ENCODE measurements around the gene AMH.

Gene AMH

DNA sequence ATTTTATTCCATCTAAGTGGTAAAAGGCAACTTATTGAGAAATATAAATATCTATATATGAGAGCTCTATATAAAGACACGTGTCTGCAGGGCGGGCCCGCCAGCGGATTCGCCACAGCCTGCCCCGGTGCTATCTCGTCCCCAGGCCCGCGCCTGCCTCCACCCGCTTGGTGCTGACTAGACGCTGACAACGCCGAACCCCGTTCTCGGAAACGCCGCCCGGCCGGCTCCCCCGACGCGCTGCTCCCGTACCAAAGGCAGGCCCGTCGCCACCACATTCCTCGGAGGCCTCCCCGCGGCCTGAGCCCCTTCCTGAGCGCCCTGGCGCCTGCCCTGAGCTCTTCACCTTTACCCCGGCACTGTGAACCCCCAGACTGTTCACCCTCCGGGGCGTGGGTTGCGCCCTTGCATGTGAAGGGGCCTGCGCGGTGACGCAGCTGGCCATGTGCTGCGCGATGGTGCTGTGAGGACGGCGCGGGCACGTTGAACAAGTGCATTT lies 19.0 kb upstream of the AMH start:
- no peak for TF ChIP-seq EZH2phosphoT487 (IDR thresholded peaks at IDR 0.05; ENCODE audit: low read depth)
- TF ChIP-seq, protein P1, sequence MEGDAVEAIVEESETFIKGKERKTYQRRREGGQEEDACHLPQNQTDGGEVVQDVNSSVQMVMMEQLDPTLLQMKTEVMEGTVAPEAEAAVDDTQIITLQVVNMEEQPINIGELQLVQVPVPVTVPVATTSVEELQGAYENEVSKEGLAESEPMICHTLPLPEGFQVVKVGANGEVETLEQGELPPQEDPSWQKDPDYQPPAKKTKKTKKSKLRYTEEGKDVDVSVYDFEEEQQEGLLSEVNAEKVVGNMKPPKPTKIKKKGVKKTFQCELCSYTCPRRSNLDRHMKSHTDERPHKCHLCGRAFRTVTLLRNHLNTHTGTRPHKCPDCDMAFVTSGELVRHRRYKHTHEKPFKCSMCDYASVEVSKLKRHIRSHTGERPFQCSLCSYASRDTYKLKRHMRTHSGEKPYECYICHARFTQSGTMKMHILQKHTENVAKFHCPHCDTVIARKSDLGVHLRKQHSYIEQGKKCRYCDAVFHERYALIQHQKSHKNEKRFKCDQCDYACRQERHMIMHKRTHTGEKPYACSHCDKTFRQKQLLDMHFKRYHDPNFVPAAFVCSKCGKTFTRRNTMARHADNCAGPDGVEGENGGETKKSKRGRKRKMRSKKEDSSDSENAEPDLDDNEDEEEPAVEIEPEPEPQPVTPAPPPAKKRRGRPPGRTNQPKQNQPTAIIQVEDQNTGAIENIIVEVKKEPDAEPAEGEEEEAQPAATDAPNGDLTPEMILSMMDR (IDR thresholded peaks at IDR 0.05; ENCODE audit: low read depth, low read length) = no peak
- H4K20me1 ChIP-seq (ENCODE audit: insufficient read depth, low read length) = peaks cover 20% of the 10 kb centered on the region
- H3K9ac ChIP-seq (ENCODE audit: low read length) = no peak overlapping the region
- H3K36me3 ChIP-seq (replicated peaks; ENCODE audit: low read depth, low read length) = peaks cover 57% of the 10 kb centered on the region
- H3K79me2 ChIP-seq (ENCODE audit: low read length) = peaks cover 29% of the 10 kb centered on the region
- H3K4me3 ChIP-seq (ENCODE audit: low read length) = no peak overlapping the region
- no peak overlapping the region for H3K27ac ChIP-seq (ENCODE audit: low read length)
- H3K4me1 ChIP-seq (ENCODE audit: low read length) = peaks cover 18% of the 10 kb centered on the region
- H3K4me2 ChIP-seq (ENCODE audit: low read length) = no peak overlapping the region
- H3K27me3 ChIP-seq (ENCODE audit: low read depth, low read length) = no peaks in the 10 kb centered on the region
- no peak overlapping the region for H2AFZ ChIP-seq (ENCODE audit: low read depth, low read length)
- H3K9me3 ChIP-seq (ENCODE audit: insufficient read depth, low read length) = no peaks in the 10 kb centered on the region

GRCh38 chr19:2230807-2231533 lies 18.2 kb upstream of the AMH start:
- Histone ChIP-seq H3K4me2 (ENCODE audit: low read length) (no peak overlapping the region), H3K79me2 (ENCODE audit: low read length) (peaks cover 38% of the 10 kb centered on the region), H3K36me3 (replicated peaks; ENCODE audit: low read depth, low read length) (peaks cover 49% of the 10 kb centered on the region), H3K9ac (ENCODE audit: low read length) (no peak overlapping the region), H3K4me3 (ENCODE audit: low read length) (no peak overlapping the region), H3K4me1 (ENCODE audit: low read length) (peaks cover 20% of the 10 kb centered on the region), H4K20me1 (ENCODE audit: insufficient read depth, low read length) (peaks cover 20% of the 10 kb centered on the region), H3K27me3 (ENCODE audit: low read depth, low read length) (no peaks in the 10 kb centered on the region), H2AFZ (ENCODE audit: low read depth, low read length) (no peak overlapping the region), H3K9me3 (ENCODE audit: insufficient read depth, low read length) (no peaks in the 10 kb centered on the region), H3K27ac (ENCODE audit: low read length) (no peak overlapping the region)
- no peak for TF ChIP-seq EZH2phosphoT487 (IDR thresholded peaks at IDR 0.05; ENCODE audit: low read depth)
- TF ChIP-seq, protein P1 (IDR thresholded peaks at IDR 0.05; ENCODE audit: low read depth, low read length) = no peak

GRCh38 chr19:2231621-2232221 lies 17.4 kb upstream of the AMH start:
- Histone ChIP-seq H3K4me3 (ENCODE audit: low read length) (no peak overlapping the region), H4K20me1 (ENCODE audit: insufficient read depth, low read length) (peaks cover 17% of the 10 kb centered on the region), H3K79me2 (ENCODE audit: low read length) (peaks cover 40% of the 10 kb centered on the region), H3K36me3 (replicated peaks; ENCODE audit: low read depth, low read length) (peaks cover 43% of the 10 kb centered on the region), H3K9ac (ENCODE audit: low read length) (no peak overlapping the region), H3K27me3 (ENCODE audit: low read depth, low read length) (no peaks in the 10 kb centered on the region), H3K4me2 (ENCODE audit: low read length) (no peak overlapping the region), H3K9me3 (ENCODE audit: insufficient read depth, low read length) (no peaks in the 10 kb centered on the region), H3K27ac (ENCODE audit: low read length) (no peak overlapping the region), H2AFZ (ENCODE audit: low read depth, low read length) (no peak overlapping the region), H3K4me1 (ENCODE audit: low read length) (peaks cover 20% of the 10 kb centered on the region)
- TF ChIP-seq EZH2phosphoT487 (IDR thresholded peaks at IDR 0.05; ENCODE audit: low read depth) = no peak
- TF ChIP-seq, protein P1 (IDR thresholded peaks at IDR 0.05; ENCODE audit: low read depth, low read length) = no peak
